ENCODE data around the gene DYRK3. TPM values are rescaled to one million over a fixed set of nuclear protein-coding genes. Genes with fewer than 3 reads are reported as not detected.

Gene DYRK3
- total RNA-seq, 2 experiments from 2014 or later = 9.8 to 10.9 TPM

DNA sequence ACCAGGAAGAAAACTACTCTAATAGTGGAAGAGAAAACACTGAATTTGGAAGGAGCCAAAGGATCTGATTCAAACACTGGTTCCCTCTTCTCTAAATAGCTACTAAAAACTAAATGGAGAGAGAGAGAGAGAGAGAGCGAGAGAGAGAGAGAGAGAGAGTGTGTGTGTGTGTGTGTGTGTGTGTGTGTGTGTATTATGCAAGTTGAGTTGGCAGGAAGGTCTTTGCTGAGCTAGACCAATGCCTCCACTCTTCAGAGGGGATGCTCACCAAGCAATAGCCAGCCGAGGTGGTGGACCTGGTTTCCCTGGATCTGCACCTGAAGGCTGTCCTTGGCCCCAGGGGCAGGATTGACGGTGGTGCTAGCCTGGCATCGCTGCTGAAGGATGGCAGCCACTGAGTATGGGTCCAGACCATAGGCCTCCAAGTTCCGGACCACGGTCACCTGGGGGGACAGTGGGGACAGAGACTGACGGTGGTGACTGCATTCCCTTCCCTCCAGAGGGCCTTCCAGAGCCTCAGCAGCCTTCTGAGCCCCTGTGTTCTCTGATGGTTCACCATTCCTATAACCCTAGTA is 41.9 kb upstream of the DYRK3 start:
- H3K36me3 ChIP-seq (ENCODE audit: insufficient read depth, low read length) = peaks cover 84% of the 10 kb centered on the region
- TF ChIP-seq, protein P1, sequence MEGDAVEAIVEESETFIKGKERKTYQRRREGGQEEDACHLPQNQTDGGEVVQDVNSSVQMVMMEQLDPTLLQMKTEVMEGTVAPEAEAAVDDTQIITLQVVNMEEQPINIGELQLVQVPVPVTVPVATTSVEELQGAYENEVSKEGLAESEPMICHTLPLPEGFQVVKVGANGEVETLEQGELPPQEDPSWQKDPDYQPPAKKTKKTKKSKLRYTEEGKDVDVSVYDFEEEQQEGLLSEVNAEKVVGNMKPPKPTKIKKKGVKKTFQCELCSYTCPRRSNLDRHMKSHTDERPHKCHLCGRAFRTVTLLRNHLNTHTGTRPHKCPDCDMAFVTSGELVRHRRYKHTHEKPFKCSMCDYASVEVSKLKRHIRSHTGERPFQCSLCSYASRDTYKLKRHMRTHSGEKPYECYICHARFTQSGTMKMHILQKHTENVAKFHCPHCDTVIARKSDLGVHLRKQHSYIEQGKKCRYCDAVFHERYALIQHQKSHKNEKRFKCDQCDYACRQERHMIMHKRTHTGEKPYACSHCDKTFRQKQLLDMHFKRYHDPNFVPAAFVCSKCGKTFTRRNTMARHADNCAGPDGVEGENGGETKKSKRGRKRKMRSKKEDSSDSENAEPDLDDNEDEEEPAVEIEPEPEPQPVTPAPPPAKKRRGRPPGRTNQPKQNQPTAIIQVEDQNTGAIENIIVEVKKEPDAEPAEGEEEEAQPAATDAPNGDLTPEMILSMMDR (conservative IDR thresholded peaks at IDR 0.05; ENCODE audit: low read length) = no peak
- no peak for TF ChIP-seq EZH2phosphoT487 (IDR thresholded peaks at IDR 0.05; ENCODE audit: borderline replicate concordance, low read depth, low read length)
- H2AFZ ChIP-seq (ENCODE audit: low read length) = no peak overlapping the region
- no peaks in the 10 kb centered on the region for H3K9me2 ChIP-seq (ENCODE audit: insufficient read depth, low read length)
- ChIA-PET CTCF (ENCODE audit: unreplicated experiment) (interaction anchor here (0.6 kb wide), 2 partner anchors 167 to 482 kb away, joined by 3 to 4 read pairs; no protein-coding TSS in a partner anchor), POLR2A (interaction anchor here (1.0 kb wide), 1 partner anchor 144 kb away, joined by 4 read pairs; no protein-coding TSS in a partner anchor)
- no peak overlapping the region for H3K27ac ChIP-seq (ENCODE audit: low read depth, low read length, poor library complexity, severe bottlenecking)
- H4K20me1 ChIP-seq (ENCODE audit: insufficient read depth, low read length) = no peaks in the 10 kb centered on the region
- H3K79me2 ChIP-seq (ENCODE audit: insufficient read depth, low read depth, low read length) = no peaks in the 10 kb centered on the region
- BruUV-seq (replicated peaks) = no TSS peak
- DNase-seq (ENCODE audit: low spot score) = no peak
- no peak overlapping the region for H3K4me3 ChIP-seq (ENCODE audit: low read depth, low read length, poor library complexity, severe bottlenecking)
- intact Hi-C loops (cut with micrococcal nuclease; ENCODE audit: unreplicated experiment) = no loop called here
- H3K9me3 ChIP-seq (ENCODE audit: low read length) = no peaks in the 10 kb centered on the region
- H3K4me2 ChIP-seq (ENCODE audit: low read length) = no peak overlapping the region
- no peaks in the 10 kb centered on the region for H3K4me1 ChIP-seq (ENCODE audit: insufficient read depth, low read length, poor library complexity, severe bottlenecking)

DNA sequence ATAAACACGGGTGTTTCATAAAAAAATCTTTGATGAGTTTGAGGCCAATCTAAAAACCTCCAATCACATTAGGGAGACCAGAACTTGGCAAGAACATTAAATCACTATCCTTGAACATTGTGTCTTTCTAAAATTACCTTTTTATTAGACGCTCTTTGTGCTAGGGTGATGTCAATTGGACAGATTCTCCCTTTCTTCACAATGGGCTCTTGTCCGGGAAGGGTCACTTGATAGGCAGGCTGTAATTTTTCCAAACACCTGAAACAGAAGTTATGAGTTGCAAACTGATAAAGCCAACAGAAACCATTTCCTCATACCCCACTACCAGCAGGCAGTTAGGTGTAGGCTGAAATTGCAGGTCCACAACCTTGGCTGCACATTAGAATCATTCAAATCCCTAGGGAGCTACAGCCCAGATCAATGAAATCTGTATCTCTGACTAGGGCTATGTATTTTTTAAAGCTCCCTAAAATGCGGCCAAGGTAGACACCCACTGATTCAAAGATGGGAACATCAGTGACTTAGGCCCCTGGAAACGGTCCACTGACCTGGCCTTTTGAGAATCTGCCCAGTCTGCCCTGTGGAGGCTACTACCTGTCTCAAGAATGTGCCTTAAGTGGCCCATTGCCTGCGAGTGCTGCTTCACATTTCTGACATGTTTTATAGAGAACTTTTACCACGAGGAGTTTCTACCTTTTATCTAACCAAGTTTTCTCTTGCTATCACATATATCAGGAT is 39.6 kb upstream of the DYRK3 start:
- TF ChIP-seq, protein P1 (conservative IDR thresholded peaks at IDR 0.05; ENCODE audit: low read length) = no peak
- TF ChIP-seq EZH2phosphoT487 (IDR thresholded peaks at IDR 0.05; ENCODE audit: borderline replicate concordance, low read depth, low read length) = no peak
- no peaks in the 10 kb centered on the region for H3K9me3 ChIP-seq (ENCODE audit: low read length)
- DNase-seq (ENCODE audit: low spot score) = no peak
- no peaks in the 10 kb centered on the region for H4K20me1 ChIP-seq (ENCODE audit: insufficient read depth, low read length)
- no peak overlapping the region for H2AFZ ChIP-seq (ENCODE audit: low read length)
- peaks cover 94% of the 10 kb centered on the region for H3K36me3 ChIP-seq (ENCODE audit: insufficient read depth, low read length)
- no peaks in the 10 kb centered on the region for H3K79me2 ChIP-seq (ENCODE audit: insufficient read depth, low read depth, low read length)
- BruUV-seq (replicated peaks) = no TSS peak
- POLR2A ChIA-PET = no interaction called here
- no peak overlapping the region for H3K27ac ChIP-seq (ENCODE audit: low read depth, low read length, poor library complexity, severe bottlenecking)
- CTCF ChIA-PET (ENCODE audit: unreplicated experiment) = no interaction called here
- H3K4me1 ChIP-seq (ENCODE audit: insufficient read depth, low read length, poor library complexity, severe bottlenecking) = no peaks in the 10 kb centered on the region
- no peak overlapping the region for H3K4me2 ChIP-seq (ENCODE audit: low read length)
- intact Hi-C loops (cut with micrococcal nuclease; ENCODE audit: unreplicated experiment) = no loop called here
- no peaks in the 10 kb centered on the region for H3K9me2 ChIP-seq (ENCODE audit: insufficient read depth, low read length)
- H3K4me3 ChIP-seq (ENCODE audit: low read depth, low read length, poor library complexity, severe bottlenecking) = no peak overlapping the region

GRCh38 chr1:206596319-206596666 is 39.0 kb upstream of the DYRK3 start:
- H4K20me1 ChIP-seq (ENCODE audit: insufficient read depth, low read length) = no peaks in the 10 kb centered on the region
- no TSS peak for BruUV-seq (replicated peaks)
- no peak overlapping the region for H3K27ac ChIP-seq (ENCODE audit: low read depth, low read length, poor library complexity, severe bottlenecking)
- no peaks in the 10 kb centered on the region for H3K9me2 ChIP-seq (ENCODE audit: insufficient read depth, low read length)
- H3K9me3 ChIP-seq (ENCODE audit: low read length) = no peaks in the 10 kb centered on the region
- ChIA-PET CTCF (ENCODE audit: unreplicated experiment) (no interaction called here), POLR2A (no interaction called here)
- no peaks in the 10 kb centered on the region for H3K79me2 ChIP-seq (ENCODE audit: insufficient read depth, low read depth, low read length)
- DNase-seq (ENCODE audit: low spot score) = no peak
- H3K36me3 ChIP-seq (ENCODE audit: insufficient read depth, low read length) = peaks cover 92% of the 10 kb centered on the region
- no peak overlapping the region for H3K4me3 ChIP-seq (ENCODE audit: low read depth, low read length, poor library complexity, severe bottlenecking)
- no peak overlapping the region for H3K4me2 ChIP-seq (ENCODE audit: low read length)
- intact Hi-C loops (cut with micrococcal nuclease; ENCODE audit: unreplicated experiment) = no loop called here
- no peak for TF ChIP-seq EZH2phosphoT487 (IDR thresholded peaks at IDR 0.05; ENCODE audit: borderline replicate concordance, low read depth, low read length)
- TF ChIP-seq, protein P1 (conservative IDR thresholded peaks at IDR 0.05; ENCODE audit: low read length) = no peak
- no peaks in the 10 kb centered on the region for H3K4me1 ChIP-seq (ENCODE audit: insufficient read depth, low read length, poor library complexity, severe bottlenecking)
- no peak overlapping the region for H2AFZ ChIP-seq (ENCODE audit: low read length)

Measured in OCI-LY7 (cell line).